ENCODE results near the gene CCDC39. TPM values are rescaled to one million over a fixed set of nuclear protein-coding genes. Genes with fewer than 3 reads are reported as not detected.

The CCDC39 gene
- total RNA-seq, 1 donor from 2014 or later: 0.46 TPM

Other genes with a start within 250 kb of the CCDC39 start
- 40.4 TPM for gene TTC14, start 77.3 kb downstream of the CCDC39 start, total RNA-seq (ENCODE audit: unreplicated experiment)
- gene FXR1, start 233.2 kb upstream of the CCDC39 start, total RNA-seq (ENCODE audit: unreplicated experiment): 219 TPM

Data from endothelial cell (in vitro differentiated cells).